ENCODE data around the gene RILPL2. TPM values are rescaled to one million over a fixed set of nuclear protein-coding genes. Genes with fewer than 3 reads are reported as not detected.
A peak's percentile ranks its signal among the peaks of the same experiment; 100 is the strongest.
"Not testable (repeated sequence)": the region's sequence is repeated elsewhere in the genome, so short reads cannot be mapped to it uniquely, and the experiment has no call there.

RILPL2 gene
- total and polyA plus RNA-seq, 2 experiments from 2014 or later = 2.8 to 4.4 TPM

GRCh38 chr12:123453165-123453564, 16.7 kb upstream of the RILPL2 start:
- Histone ChIP-seq H3K79me2 (ENCODE audit: insufficient read depth) (no peaks in the 10 kb centered on the region), H4K20me1 (ENCODE audit: insufficient read depth) (no peaks in the 10 kb centered on the region; the same call in 1 of the 2 replicates), H3K9me3 (ENCODE audit: low read depth) (no peaks in the 10 kb centered on the region), H3K27ac (no peak overlapping the region), H3K4me1 (ENCODE audit: insufficient read depth) (no peaks in the 10 kb centered on the region), H3F3A (ENCODE audit: insufficient read depth) (no peaks in the 10 kb centered on the region), H3K27me3 (replicated peaks; ENCODE audit: insufficient read depth) (no peaks in the 10 kb centered on the region), H3K9ac (no peak overlapping the region), H3K36me3 (ENCODE audit: low read depth) (no peaks in the 10 kb centered on the region), H2AFZ (peak overlapping the region; percentile 48; the same call in 1 of the 2 replicates), H3K4me3 (no peak overlapping the region), H3K9me2 (ENCODE audit: insufficient read depth) (no peaks in the 10 kb centered on the region), H3K4me2 (ENCODE audit: unreplicated experiment) (no peak overlapping the region)
- no peak for TF ChIP-seq EZH2 (IDR thresholded peaks at IDR 0.05; ENCODE audit: insufficient read depth, poor library complexity, severe bottlenecking)
- no peak for TF ChIP-seq EZH2phosphoT487 (IDR thresholded peaks at IDR 0.05; ENCODE audit: insufficient read depth, low read depth)
- 39 to 43% methylated on average over 3 of the region's 3 CpGs for WGBS, 2 experiments (ENCODE audit: low coverage in 1 of 2, low lambda C conversion rate in 2 of 2, missing lambda C conversion rate in 2 of 2)
- in situ Hi-C loops (cut with MboI) = no loop called here
- DNase-seq = no peak

- H3K4me1 ChIP-seq (ENCODE audit: insufficient read depth); H3K36me3 ChIP-seq (ENCODE audit: low read depth); H4K20me1 ChIP-seq (ENCODE audit: insufficient read depth); in situ Hi-C loops (cut with MboI); H2AFZ ChIP-seq; H3K9me3 ChIP-seq (ENCODE audit: low read depth); H3K9ac ChIP-seq; H3K9me2 ChIP-seq (ENCODE audit: insufficient read depth); H3K27ac ChIP-seq; H3K79me2 ChIP-seq (ENCODE audit: insufficient read depth); DNase-seq; H3K4me2 ChIP-seq (ENCODE audit: unreplicated experiment); H3F3A ChIP-seq (ENCODE audit: insufficient read depth); H3K4me3 ChIP-seq; H3K27me3 ChIP-seq (replicated peaks; ENCODE audit: insufficient read depth): not testable (repeated sequence)
- WGBS, 2 experiments (ENCODE audit: low coverage in 1 of 2, low lambda C conversion rate in 2 of 2, missing lambda C conversion rate in 2 of 2) = 0% methylated on average over 1 of the region's 1 CpG
These were observed 15.7 kb upstream of the RILPL2 start for GRCh38 chr12:123452276-123452550.

DNA sequence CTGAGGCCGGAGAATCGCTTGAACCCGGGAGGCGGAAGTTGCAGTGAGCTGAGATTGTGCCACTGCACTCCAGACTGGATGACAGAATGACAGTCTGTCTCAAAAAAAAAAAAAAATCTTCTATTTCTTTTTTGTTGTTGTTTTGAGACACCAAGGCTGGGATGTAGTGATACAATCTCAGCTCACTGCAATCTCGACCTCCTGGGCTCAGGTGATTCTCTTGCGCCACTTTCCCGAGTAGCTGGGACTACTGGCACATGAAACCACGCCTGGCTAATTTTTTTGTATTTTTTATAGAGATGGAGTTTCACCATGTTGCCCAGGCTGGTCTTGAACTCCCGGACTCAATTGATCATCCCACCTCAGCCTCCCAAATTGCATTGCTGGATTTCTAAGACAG, 14.2 kb upstream of the RILPL2 start:
- H3K4me2 ChIP-seq (ENCODE audit: unreplicated experiment) = no peak overlapping the region
- WGBS, 2 experiments (ENCODE audit: low coverage in 1 of 2, low lambda C conversion rate in 2 of 2, missing lambda C conversion rate in 2 of 2) = 90 to 91% methylated on average over 9 of the region's 9 CpGs
- no peak overlapping the region for H3K9ac ChIP-seq
- no peaks in the 10 kb centered on the region for H3K36me3 ChIP-seq (ENCODE audit: low read depth)
- H4K20me1 ChIP-seq (ENCODE audit: insufficient read depth) = no peaks in the 10 kb centered on the region; the same call in 1 of the 2 replicates
- H3K9me2 ChIP-seq (ENCODE audit: insufficient read depth) = no peaks in the 10 kb centered on the region
- H3K27me3 ChIP-seq (replicated peaks; ENCODE audit: insufficient read depth) = no peaks in the 10 kb centered on the region
- DNase-seq = no peak
- H2AFZ ChIP-seq = no peak overlapping the region
- no peaks in the 10 kb centered on the region for H3K79me2 ChIP-seq (ENCODE audit: insufficient read depth)
- no peaks in the 10 kb centered on the region for H3K9me3 ChIP-seq (ENCODE audit: low read depth)
- H3K4me1 ChIP-seq (ENCODE audit: insufficient read depth) = peaks cover 8% of the 10 kb centered on the region
- TF ChIP-seq EZH2phosphoT487 (IDR thresholded peaks at IDR 0.05; ENCODE audit: insufficient read depth, low read depth) (no peak), EZH2 (IDR thresholded peaks at IDR 0.05; ENCODE audit: insufficient read depth, poor library complexity, severe bottlenecking) (no peak)
- H3K4me3 ChIP-seq = no peak overlapping the region
- H3K27ac ChIP-seq = no peak overlapping the region
- in situ Hi-C loops (cut with MboI) = no loop called here
- H3F3A ChIP-seq (ENCODE audit: insufficient read depth) = 0 out of 2 replicates have a peak, but pooled peaks cover under 1% of the 10 kb centered on the region

GRCh38 chr12:123449856-123450255, 13.4 kb upstream of the RILPL2 start:
- Histone ChIP-seq H3K9me3 (ENCODE audit: low read depth) (no peaks in the 10 kb centered on the region), H3K36me3 (ENCODE audit: low read depth) (no peaks in the 10 kb centered on the region), H2AFZ (no peak overlapping the region), H3F3A (ENCODE audit: insufficient read depth) (peaks cover 8% of the 10 kb centered on the region; the same call in 1 of the 2 replicates), H3K4me3 (no peak overlapping the region), H4K20me1 (ENCODE audit: insufficient read depth) (no peaks in the 10 kb centered on the region; the same call in 1 of the 2 replicates), H3K4me1 (ENCODE audit: insufficient read depth) (peaks cover 16% of the 10 kb centered on the region), H3K9ac (no peak overlapping the region), H3K27ac (no peak overlapping the region), H3K27me3 (replicated peaks; ENCODE audit: insufficient read depth) (no peaks in the 10 kb centered on the region), H3K4me2 (ENCODE audit: unreplicated experiment) (no peak overlapping the region), H3K79me2 (ENCODE audit: insufficient read depth) (no peaks in the 10 kb centered on the region), H3K9me2 (ENCODE audit: insufficient read depth) (no peaks in the 10 kb centered on the region)
- no peak for DNase-seq
- 56 to 60% methylated on average over 4 of the region's 4 CpGs for WGBS, 2 experiments (ENCODE audit: low coverage in 1 of 2, low lambda C conversion rate in 2 of 2, missing lambda C conversion rate in 2 of 2)
- in situ Hi-C loops (cut with MboI) = no loop called here
- TF ChIP-seq EZH2phosphoT487 (IDR thresholded peaks at IDR 0.05; ENCODE audit: insufficient read depth, low read depth) = no peak
- TF ChIP-seq EZH2 (IDR thresholded peaks at IDR 0.05; ENCODE audit: insufficient read depth, poor library complexity, severe bottlenecking) = no peak

- Histone ChIP-seq H3K9me2 (ENCODE audit: insufficient read depth) (no peaks in the 10 kb centered on the region), H3K4me3 (no peak overlapping the region), H3K27me3 (replicated peaks; ENCODE audit: insufficient read depth) (no peaks in the 10 kb centered on the region), H3K4me2 (ENCODE audit: unreplicated experiment) (no peak overlapping the region), H2AFZ (no peak overlapping the region), H4K20me1 (ENCODE audit: insufficient read depth) (no peaks in the 10 kb centered on the region; the same call in 1 of the 2 replicates), H3K9ac (no peak overlapping the region), H3K27ac (no peak overlapping the region), H3F3A (ENCODE audit: insufficient read depth) (peaks cover 14% of the 10 kb centered on the region; the same call in 1 of the 2 replicates), H3K79me2 (ENCODE audit: insufficient read depth) (no peaks in the 10 kb centered on the region), H3K36me3 (ENCODE audit: low read depth) (no peaks in the 10 kb centered on the region), H3K9me3 (ENCODE audit: low read depth) (no peaks in the 10 kb centered on the region), H3K4me1 (ENCODE audit: insufficient read depth) (peaks cover 20% of the 10 kb centered on the region)
- 63 to 77% methylated on average over 2 of the region's 2 CpGs for WGBS, 2 experiments (ENCODE audit: low coverage in 1 of 2, low lambda C conversion rate in 2 of 2, missing lambda C conversion rate in 2 of 2)
- DNase-seq = no peak
- no peak for TF ChIP-seq EZH2phosphoT487 (IDR thresholded peaks at IDR 0.05; ENCODE audit: insufficient read depth, low read depth)
- no peak for TF ChIP-seq EZH2 (IDR thresholded peaks at IDR 0.05; ENCODE audit: insufficient read depth, poor library complexity, severe bottlenecking)
- in situ Hi-C loops (cut with MboI) = no loop called here
These were observed 12.8 kb upstream of the RILPL2 start for GRCh38 chr12:123449249-123449733.

All from GM23248 (cell line).